ENCODE measurements around the gene EFEMP2.

- TF ChIP-seq CTCF (IDR thresholded peaks at IDR 0.05; ENCODE audit: low read depth, low read length), result no peak
- TF ChIP-seq MYC (IDR thresholded peaks at IDR 0.05; ENCODE audit: low read depth, low read length), result no peak
- no peak for TF ChIP-seq POLR2A (IDR thresholded peaks at IDR 0.05; ENCODE audit: extremely low read depth, insufficient read length)
Measured at GRCh38 chr11:65864706-65865471, 7.7 kb downstream of the EFEMP2 start.

Data from NB4 (cell line).